ENCODE results near the gene NELFA. TPM values are rescaled to one million over a fixed set of nuclear protein-coding genes. Genes with fewer than 3 reads are reported as not detected.

The NELFA gene
- total RNA-seq, 1 experiment from 2014 or later: 27.0 TPM

DNA sequence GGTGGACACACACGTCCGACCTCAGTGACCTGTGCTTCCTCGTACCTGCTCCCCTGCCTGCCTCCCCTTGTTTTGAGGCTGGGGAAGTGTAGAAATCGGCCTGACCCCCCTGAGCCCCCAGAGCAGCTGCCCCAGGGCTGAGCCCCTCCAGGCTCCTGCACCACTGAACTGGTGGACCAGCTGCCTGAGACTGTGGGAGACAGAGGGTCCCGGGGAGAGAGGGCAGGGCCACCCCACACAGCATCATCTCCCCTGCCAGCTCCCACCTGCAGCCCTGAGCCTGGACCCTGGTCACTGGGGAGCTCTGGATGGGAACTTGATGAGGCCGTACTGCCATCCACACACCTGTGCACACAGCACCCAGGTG lies 35.3 kb upstream of the NELFA start:
- no peaks in the 10 kb centered on the region; the same call in 1 of the 2 replicates for H3K4me1 ChIP-seq (ENCODE audit: control insufficient read depth, insufficient read depth, low read length)
- no peaks in the 10 kb centered on the region for H3K36me3 ChIP-seq (ENCODE audit: control insufficient read depth, insufficient read depth, low read length)
- H3K9me3 ChIP-seq (ENCODE audit: control insufficient read depth, insufficient read depth, low read depth, low read length): no peaks in the 10 kb centered on the region
- TF ChIP-seq SIN3A (IDR thresholded peaks at IDR 0.05; ENCODE audit: borderline replicate concordance, insufficient read depth, low read depth, low read length) (no peak), POLR2AphosphoS5 (IDR thresholded peaks at IDR 0.05; ENCODE audit: low read depth, low read length) (no peak), TCF7L2 (IDR thresholded peaks at IDR 0.05; ENCODE audit: low read depth, low read length) (no peak)
- TF ChIP-seq, protein P1, sequence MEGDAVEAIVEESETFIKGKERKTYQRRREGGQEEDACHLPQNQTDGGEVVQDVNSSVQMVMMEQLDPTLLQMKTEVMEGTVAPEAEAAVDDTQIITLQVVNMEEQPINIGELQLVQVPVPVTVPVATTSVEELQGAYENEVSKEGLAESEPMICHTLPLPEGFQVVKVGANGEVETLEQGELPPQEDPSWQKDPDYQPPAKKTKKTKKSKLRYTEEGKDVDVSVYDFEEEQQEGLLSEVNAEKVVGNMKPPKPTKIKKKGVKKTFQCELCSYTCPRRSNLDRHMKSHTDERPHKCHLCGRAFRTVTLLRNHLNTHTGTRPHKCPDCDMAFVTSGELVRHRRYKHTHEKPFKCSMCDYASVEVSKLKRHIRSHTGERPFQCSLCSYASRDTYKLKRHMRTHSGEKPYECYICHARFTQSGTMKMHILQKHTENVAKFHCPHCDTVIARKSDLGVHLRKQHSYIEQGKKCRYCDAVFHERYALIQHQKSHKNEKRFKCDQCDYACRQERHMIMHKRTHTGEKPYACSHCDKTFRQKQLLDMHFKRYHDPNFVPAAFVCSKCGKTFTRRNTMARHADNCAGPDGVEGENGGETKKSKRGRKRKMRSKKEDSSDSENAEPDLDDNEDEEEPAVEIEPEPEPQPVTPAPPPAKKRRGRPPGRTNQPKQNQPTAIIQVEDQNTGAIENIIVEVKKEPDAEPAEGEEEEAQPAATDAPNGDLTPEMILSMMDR (IDR thresholded peaks at IDR 0.05): no peak
- TF ChIP-seq, protein P2, sequence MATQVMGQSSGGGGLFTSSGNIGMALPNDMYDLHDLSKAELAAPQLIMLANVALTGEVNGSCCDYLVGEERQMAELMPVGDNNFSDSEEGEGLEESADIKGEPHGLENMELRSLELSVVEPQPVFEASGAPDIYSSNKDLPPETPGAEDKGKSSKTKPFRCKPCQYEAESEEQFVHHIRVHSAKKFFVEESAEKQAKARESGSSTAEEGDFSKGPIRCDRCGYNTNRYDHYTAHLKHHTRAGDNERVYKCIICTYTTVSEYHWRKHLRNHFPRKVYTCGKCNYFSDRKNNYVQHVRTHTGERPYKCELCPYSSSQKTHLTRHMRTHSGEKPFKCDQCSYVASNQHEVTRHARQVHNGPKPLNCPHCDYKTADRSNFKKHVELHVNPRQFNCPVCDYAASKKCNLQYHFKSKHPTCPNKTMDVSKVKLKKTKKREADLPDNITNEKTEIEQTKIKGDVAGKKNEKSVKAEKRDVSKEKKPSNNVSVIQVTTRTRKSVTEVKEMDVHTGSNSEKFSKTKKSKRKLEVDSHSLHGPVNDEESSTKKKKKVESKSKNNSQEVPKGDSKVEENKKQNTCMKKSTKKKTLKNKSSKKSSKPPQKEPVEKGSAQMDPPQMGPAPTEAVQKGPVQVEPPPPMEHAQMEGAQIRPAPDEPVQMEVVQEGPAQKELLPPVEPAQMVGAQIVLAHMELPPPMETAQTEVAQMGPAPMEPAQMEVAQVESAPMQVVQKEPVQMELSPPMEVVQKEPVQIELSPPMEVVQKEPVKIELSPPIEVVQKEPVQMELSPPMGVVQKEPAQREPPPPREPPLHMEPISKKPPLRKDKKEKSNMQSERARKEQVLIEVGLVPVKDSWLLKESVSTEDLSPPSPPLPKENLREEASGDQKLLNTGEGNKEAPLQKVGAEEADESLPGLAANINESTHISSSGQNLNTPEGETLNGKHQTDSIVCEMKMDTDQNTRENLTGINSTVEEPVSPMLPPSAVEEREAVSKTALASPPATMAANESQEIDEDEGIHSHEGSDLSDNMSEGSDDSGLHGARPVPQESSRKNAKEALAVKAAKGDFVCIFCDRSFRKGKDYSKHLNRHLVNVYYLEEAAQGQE (IDR thresholded peaks at IDR 0.05; ENCODE audit: insufficient read depth in 1 of 2, low read depth in 2 of 2, low read length in 1 of 2): no peak
- H3K27me3 ChIP-seq (ENCODE audit: control insufficient read depth, insufficient read depth, low read length): no peaks in the 10 kb centered on the region
- POLR2A ChIA-PET: no interaction called here
- no peak overlapping the region for H3K4me3 ChIP-seq (ENCODE audit: low read depth in 2 of 2, low read length in 2 of 2)
- DNase-seq (ENCODE audit: low read depth, low spot score) (no peak), ATAC-seq (no peak)
- intact Hi-C loops (cut with micrococcal nuclease; ENCODE audit: unreplicated experiment) (no loop called here), in situ Hi-C loops (cut with HindIII; ENCODE audit: low pct_unique_long_range_greater_than_20kb, low sequenced_read_pairs) (no loop called here)
- BruUV-seq (replicated peaks): no TSS peak
- no peak overlapping the region for H3K27ac ChIP-seq (ENCODE audit: low read length)
- CTCF ChIA-PET: no interaction called here

DNA sequence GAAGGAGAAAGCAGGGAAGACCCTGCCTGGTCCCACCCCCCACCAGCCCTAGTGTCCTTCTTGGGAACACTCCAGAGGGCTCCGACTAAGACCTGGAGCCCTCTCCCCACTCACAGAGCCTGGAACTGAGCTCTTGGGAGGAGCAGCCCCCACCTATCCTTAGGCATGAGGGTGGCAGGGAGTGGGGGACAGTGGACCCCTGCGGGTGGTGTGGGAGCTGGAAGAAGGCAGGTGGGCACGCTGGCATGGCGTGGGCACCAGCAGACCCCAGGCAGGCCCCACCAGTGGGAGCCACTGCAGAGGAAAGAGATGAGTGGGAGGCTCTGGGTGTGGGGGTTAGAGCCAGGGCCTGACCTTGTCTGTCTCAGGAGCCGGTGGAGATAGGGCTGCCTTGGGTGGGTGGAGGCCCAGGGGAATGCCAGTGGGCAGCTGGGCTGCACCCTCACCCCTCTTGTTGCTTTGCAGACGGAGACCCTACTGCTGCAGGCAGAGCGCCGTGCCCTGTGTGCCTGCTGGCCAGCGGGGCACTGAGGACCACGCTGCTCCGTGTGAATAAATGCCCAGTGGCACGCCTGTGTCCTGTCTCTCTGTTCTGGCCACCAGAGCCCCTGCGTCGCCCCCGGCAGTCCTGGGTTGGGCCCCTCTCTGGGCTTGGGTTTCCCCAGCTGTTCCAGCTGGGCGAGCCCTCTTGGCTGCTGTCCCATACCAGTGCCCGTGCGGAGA lies 34.8 kb upstream of the NELFA start:
- no peaks in the 10 kb centered on the region for H3K9me3 ChIP-seq (ENCODE audit: control insufficient read depth, insufficient read depth, low read depth, low read length)
- no peak overlapping the region for H3K27ac ChIP-seq (ENCODE audit: low read length)
- ChIA-PET CTCF (no interaction called here), POLR2A (no interaction called here)
- in situ Hi-C loops (cut with HindIII; ENCODE audit: low pct_unique_long_range_greater_than_20kb, low sequenced_read_pairs): no loop called here
- no peak overlapping the region for H3K4me3 ChIP-seq (ENCODE audit: low read depth in 2 of 2, low read length in 2 of 2)
- no peak for DNase-seq (ENCODE audit: low read depth, low spot score)
- TF ChIP-seq POLR2AphosphoS5 (IDR thresholded peaks at IDR 0.05; ENCODE audit: low read depth, low read length) (no peak), SIN3A (IDR thresholded peaks at IDR 0.05; ENCODE audit: borderline replicate concordance, insufficient read depth, low read depth, low read length) (no peak), TCF7L2 (IDR thresholded peaks at IDR 0.05; ENCODE audit: low read depth, low read length) (no peak)
- TF ChIP-seq, protein P2 (IDR thresholded peaks at IDR 0.05; ENCODE audit: insufficient read depth in 1 of 2, low read depth in 2 of 2, low read length in 1 of 2): no peak
- TF ChIP-seq, protein P1 (IDR thresholded peaks at IDR 0.05): no peak
- ATAC-seq: no peak
- no TSS peak for BruUV-seq (replicated peaks)
- no peaks in the 10 kb centered on the region; the same call in 1 of the 2 replicates for H3K4me1 ChIP-seq (ENCODE audit: control insufficient read depth, insufficient read depth, low read length)
- intact Hi-C loops (cut with micrococcal nuclease; ENCODE audit: unreplicated experiment): no loop called here
- no peaks in the 10 kb centered on the region for H3K27me3 ChIP-seq (ENCODE audit: control insufficient read depth, insufficient read depth, low read length)
- H3K36me3 ChIP-seq (ENCODE audit: control insufficient read depth, insufficient read depth, low read length): no peaks in the 10 kb centered on the region
